Kidney (tissue), 14 donors: ENCODE data around the gene KIF19. TPM values are rescaled to one million over a fixed set of nuclear protein-coding genes. Genes with fewer than 3 reads are reported as not detected.
"Not testable (repeated sequence)": the region's sequence is repeated elsewhere in the genome, so short reads cannot be mapped to it uniquely, and the experiment has no call there.

Experiments
- DNase-seq, 5 donors: peaks; one replicate each; pipeline ENCODE4 v3.0.0-alpha.2; 2013 to 2020
- FAIRE-seq: peaks from 2 replicates; lab custom pipeline; 2012; peaks lifted over from hg19 to GRCh38; lab: Jason Lieb, UNC
- H3K27ac ChIP-seq, 2 donors: one replicate each; pipeline ENCODE4 v1.7.0; 2013; ENCODE audit warnings: low read depth in 2 of 2, low read length in 2 of 2, inconsistent platforms in 1 of 2
- H3K27me3 ChIP-seq: one replicate; pipeline ENCODE4 v1.7.1; 2013; ENCODE audit warnings: low read length, inconsistent platforms; ENCODE audit not compliant: control insufficient read depth, insufficient read depth
- H3K36me3 ChIP-seq, 3 donors: one replicate each; pipeline versions ENCODE4 v1.7.0 to v1.7.1; 2013; ENCODE audit warnings: low read length in 3 of 3, control low read depth in 1 of 3, inconsistent platforms in 1 of 3; ENCODE audit not compliant: insufficient read depth in 3 of 3, control insufficient read depth in 2 of 3
- H3K4me1 ChIP-seq, 3 donors: one replicate each; pipeline versions ENCODE4 v1.7.0 to v1.7.1; 2013; ENCODE audit warnings: low read length in 3 of 3, inconsistent platforms in 1 of 3, low read depth in 1 of 3; ENCODE audit not compliant: control insufficient read depth in 2 of 3, insufficient read depth in 2 of 3
- H3K4me3 ChIP-seq, 3 donors: one replicate each; pipeline versions ENCODE4 v1.7.0 to v1.8.1; 2013; ENCODE audit warnings: low read length in 3 of 3, control low read depth in 1 of 3, inconsistent platforms in 1 of 3
- H3K9ac ChIP-seq, 3 donors: one replicate each; pipeline versions ENCODE4 v1.7.0 to v1.7.1; 2013; ENCODE audit warnings: low read length in 3 of 3, control low read depth in 1 of 3, inconsistent platforms in 1 of 3
- H3K9me3 ChIP-seq, 3 donors: one replicate each; pipeline versions ENCODE4 v1.7.0 to v1.7.1; 2013; ENCODE audit warnings: low read length in 3 of 3, control low read depth in 1 of 3, inconsistent platforms in 1 of 3; ENCODE audit not compliant: control insufficient read depth in 2 of 3, insufficient read depth in 1 of 3
- CTCF ChIP-seq: IDR thresholded peaks from 3 replicates; pipeline ENCODE4 v1.5.1; 2012; ENCODE audit warnings: mild to moderate bottlenecking, moderate library complexity, borderline replicate concordance; ENCODE audit not compliant: insufficient read depth; ENCODE audit errors: extremely low read depth
- intact Hi-C: fragments of 100-400 bp; cut with DNase I; formaldehyde crosslinking; loops from one replicate; pipeline ENCODE4 v1.11.1; 2022
- polyA plus RNA-seq: library from polyadenylated mRNA; stranded (reverse); fragments of 350-450 nt; fragmentation: Illumina TruSeq; extraction: RNeasy Lipid Tissue Mini Kit (QIAGEN cat#74804); gene quantifications from one replicate; pipeline ENCODE4 v1.2.3, GENCODE V29; 2014; ENCODE audit warnings: low read depth, low replicate concordance; ENCODE audit not compliant: insufficient read depth
- total RNA-seq: library from RNA; stranded (reverse); fragmentation: NEBNext Ultra II Directional; extraction: Animal tissue kit (Norgen Biotek cat#: 25700); gene quantifications from one replicate; pipeline ENCODE4 v1.2.1, GENCODE V29; 2021
- donor health status: control.
- donor health status: control.
- donor health status: control.
- donor health status: control.
- donor health status: control.
- donor health status: DM: yes; HTN: yes; CAD: no.
- donor health status: Normal renal cell carcinoma (clear cell type).

Gene KIF19
- total and polyA plus RNA-seq, 2 donors from 2014 or later, result 0.85 TPM; not detected in 1

DNA sequence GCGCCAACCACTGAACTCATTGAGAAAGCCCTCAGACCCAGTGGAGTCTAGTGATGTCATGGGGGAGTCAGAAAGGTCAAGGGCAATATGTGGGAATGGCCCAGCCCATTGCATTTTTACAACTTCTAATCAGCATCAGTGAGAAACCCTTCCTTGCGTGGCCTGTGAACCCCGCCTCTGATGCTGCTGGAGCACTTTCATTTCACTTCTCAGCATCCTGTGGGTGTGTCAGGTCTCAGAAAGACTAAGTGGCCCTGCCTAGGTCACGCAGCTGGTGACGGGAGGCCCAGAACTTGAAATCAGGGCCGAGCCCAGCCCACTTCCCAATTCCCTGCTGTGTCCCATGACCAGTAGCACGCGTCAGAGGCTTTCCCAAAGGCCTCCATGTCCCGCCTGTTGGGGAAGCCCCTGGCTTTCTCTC lies 45.9 kb upstream of the KIF19 start:
- Histone ChIP-seq H3K9ac (no peak overlapping the region), H3K36me3 (no peaks in the 10 kb centered on the region), H3K9me3 (no peaks in the 10 kb centered on the region), H3K27me3 (no peaks in the 10 kb centered on the region), H3K4me3 (no peak overlapping the region), H3K4me1 (no peaks in the 10 kb centered on the region), H3K27ac (no peak overlapping the region)
- no peak for FAIRE-seq
- intact Hi-C loops, result no loop called here
- DNase-seq, result no peak
- TF ChIP-seq CTCF, result no peak

GRCh38 chr17:74281799-74282198 lies 44.2 kb upstream of the KIF19 start:
- intact Hi-C loops, result no loop called here
- Histone ChIP-seq H3K4me1 (no peaks in the 10 kb centered on the region), H3K9me3 (no peaks in the 10 kb centered on the region), H3K27ac (no peak overlapping the region), H3K27me3 (no peaks in the 10 kb centered on the region), H3K4me3 (no peak overlapping the region), H3K36me3 (no peaks in the 10 kb centered on the region), H3K9ac (no peak overlapping the region)
- FAIRE-seq (no peak), DNase-seq (no peak)
- no peak for TF ChIP-seq CTCF

DNA sequence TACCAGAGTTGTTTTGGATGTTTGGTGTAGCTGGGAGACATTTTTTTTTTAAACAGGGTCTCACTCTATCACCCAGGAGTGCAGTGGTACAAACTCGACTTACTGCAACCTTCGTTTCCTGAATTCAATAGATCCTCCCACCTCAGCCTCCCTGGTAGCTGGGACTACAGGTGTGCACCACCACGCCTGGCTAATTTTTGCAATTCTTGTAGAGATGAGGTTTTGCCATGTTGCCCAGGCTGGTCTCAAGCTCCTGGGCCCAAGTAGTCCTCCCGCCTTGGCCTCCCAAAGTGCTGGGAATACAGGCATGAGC lies 43.8 kb upstream of the KIF19 start:
- H3K4me1 ChIP-seq, DNase-seq, FAIRE-seq, H3K9me3 ChIP-seq, H3K27ac ChIP-seq, H3K9ac ChIP-seq, H3K4me3 ChIP-seq, H3K27me3 ChIP-seq, H3K36me3 ChIP-seq, intact Hi-C loops: not testable (repeated sequence)

DNA sequence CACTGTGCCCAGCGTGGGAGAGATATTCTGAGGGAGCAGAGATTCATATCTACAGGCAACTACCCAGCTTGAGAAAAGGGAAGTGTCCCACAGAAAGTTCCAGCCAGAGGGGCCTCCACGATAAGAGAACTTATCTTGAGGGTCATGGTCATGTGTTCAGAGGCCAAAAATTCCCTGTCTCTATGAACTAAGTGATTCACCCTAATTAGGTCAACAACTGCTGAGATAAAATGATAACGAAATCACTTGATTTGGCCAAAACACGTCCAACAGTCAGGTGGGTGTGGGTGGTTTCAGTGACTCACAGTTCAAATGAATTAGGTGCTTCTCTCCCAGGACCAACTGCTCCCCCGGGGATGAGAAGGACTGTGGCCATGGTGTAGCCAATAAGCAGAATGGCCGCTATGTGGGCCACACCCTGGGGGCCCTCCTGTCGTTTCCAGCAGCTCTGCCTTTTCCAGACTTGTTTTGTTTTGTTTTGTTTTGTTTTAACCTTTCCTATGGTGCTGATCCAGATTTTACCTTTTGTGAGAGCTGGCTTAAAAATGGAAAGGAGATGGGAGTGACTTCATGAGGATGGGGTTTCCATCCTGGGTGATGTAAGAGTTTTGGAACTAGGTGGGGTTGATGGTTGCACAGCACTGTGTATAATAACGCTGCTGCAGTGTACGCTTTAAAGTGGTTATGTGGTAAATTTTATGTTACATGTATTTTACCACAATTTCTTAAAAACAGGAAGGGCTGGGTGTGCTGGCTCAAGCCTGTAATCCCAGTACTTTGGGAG lies 43.2 kb upstream of the KIF19 start:
- Histone ChIP-seq H3K9me3 (no peaks in the 10 kb centered on the region), H3K4me1 (no peaks in the 10 kb centered on the region), H3K27ac (no peak overlapping the region), H3K27me3 (no peaks in the 10 kb centered on the region), H3K9ac (no peak overlapping the region), H3K4me3 (no peak overlapping the region), H3K36me3 (no peaks in the 10 kb centered on the region)
- intact Hi-C loops, result no loop called here
- FAIRE-seq (no peak), DNase-seq (no peak)
- TF ChIP-seq CTCF, result no peak
